Gastroesophageal sphincter (tissue), 4 donors: ENCODE results near the gene RAB44. TPM values are rescaled to one million over a fixed set of nuclear protein-coding genes. Genes with fewer than 3 reads are reported as not detected.

Experiments
- ATAC-seq: fragments of 150-250 bp; one replicate; pipeline ENCODE4 v1.9.1; 2016; ENCODE audit warnings: mild to moderate bottlenecking, moderate library complexity
- H3K27ac ChIP-seq, 4 donors: fragments of 200-600 bp; sonication (generic) in 3 of 4; 1 replicate in 3 of 4; 2 replicates in 1 of 4; pipeline ENCODE4 v1.5.1; 2016 to 2019
- H3K27me3 ChIP-seq: fragments of 200-600 bp; sonication (generic); one replicate; pipeline ENCODE4 v1.5.1; 2019
- H3K36me3 ChIP-seq, 2 donors: fragments of 200-600 bp; sonication (generic); one replicate each; pipeline ENCODE4 v1.5.1; 2019; ENCODE audit warnings: control low read depth in 1 of 2
- H3K4me1 ChIP-seq, 3 donors: fragments of 200-600 bp; sonication (generic); 1 replicate in 2 of 3; 2 replicates in 1 of 3; pipeline ENCODE4 v1.5.1; 2016 to 2019; ENCODE audit warnings: control low read depth in 2 of 3
- H3K4me3 ChIP-seq, 2 donors: fragments of 200-600 bp; sonication (generic); one replicate each; pipeline ENCODE4 v1.5.1; 2019; ENCODE audit warnings: mild to moderate bottlenecking in 1 of 2, moderate library complexity in 1 of 2
- H3K9me3 ChIP-seq, 3 donors: fragments of 200-600 bp; sonication (generic); one replicate each; pipeline ENCODE4 v1.5.1; 2017 to 2019; ENCODE audit warnings: control low read depth in 2 of 3
- EP300 ChIP-seq: sonication (generic); formaldehyde crosslinking; IDR thresholded peaks from one replicate; pipeline ENCODE4 v1.6.1; 2017; ENCODE audit warnings: antibody characterized with exemption, mild to moderate bottlenecking
- POLR2A ChIP-seq, 2 donors: fragments of 450-650 bp; IDR thresholded peaks; one replicate each; pipeline ENCODE4 v1.6.1; 2017; ENCODE audit warnings: antibody characterized with exemption in 2 of 2, mild to moderate bottlenecking in 2 of 2, moderate library complexity in 1 of 2
- POLR2AphosphoS5 ChIP-seq: sonication (generic); formaldehyde crosslinking; IDR thresholded peaks from one replicate; pipeline ENCODE4 v1.6.1; 2017; ENCODE audit warnings: antibody characterized with exemption
- WGBS, 2 donors: methylation state at CpG; one replicate each; pipeline ENCODE4 v1.1.5; 2018; ENCODE audit warnings: low coverage in 1 of 2; 5-methylcytosine and 5-hydroxymethylcytosine counted together
- total RNA-seq, 4 donors: library from RNA; depleted of rRNA; stranded (reverse); fragments of >200 nt; gene quantifications; one replicate each; pipeline ENCODE4 v1.1.0, GENCODE V29; 2016
- TF ChIP-seq, protein P1 (sequence below), 4 experiments: fragments of 200-600 bp in 2 of 4; fragments of 450-650 bp in 2 of 4; sonication (generic) in 1 of 4; IDR thresholded peaks; one replicate each; pipeline ENCODE4 v1.5.1; 2017 to 2019; ENCODE audit warnings: antibody characterized with exemption in 4 of 4, mild to moderate bottlenecking in 2 of 4, moderate library complexity in 2 of 4

Gene RAB44
- total RNA-seq, 4 donors from 2014 or later = 0.67 to 1.6 (median 0.89) TPM; not detected in 1

GRCh38 chr6:36674942-36675341 is 22.7 kb upstream of the RAB44 start:
- Histone ChIP-seq H3K27me3 (no peaks in the 10 kb centered on the region), H3K36me3 (no peaks in the 10 kb centered on the region), H3K27ac (no peak overlapping the region), H3K4me3 (no peak overlapping the region), H3K9me3 (no peaks in the 10 kb centered on the region), H3K4me1 (peaks cover 3 to 28% (median 14%) of the 10 kb centered on the region in 3 donors)
- ATAC-seq = no peak
- 86 to 94% methylated on average over 4 to 5 of the region's 7 CpGs for WGBS, 2 donors
- TF ChIP-seq EP300 (no peak), POLR2AphosphoS5 (no peak), POLR2A (IDR thresholded peaks at IDR 0.05) (no peak)
- TF ChIP-seq, protein P1, sequence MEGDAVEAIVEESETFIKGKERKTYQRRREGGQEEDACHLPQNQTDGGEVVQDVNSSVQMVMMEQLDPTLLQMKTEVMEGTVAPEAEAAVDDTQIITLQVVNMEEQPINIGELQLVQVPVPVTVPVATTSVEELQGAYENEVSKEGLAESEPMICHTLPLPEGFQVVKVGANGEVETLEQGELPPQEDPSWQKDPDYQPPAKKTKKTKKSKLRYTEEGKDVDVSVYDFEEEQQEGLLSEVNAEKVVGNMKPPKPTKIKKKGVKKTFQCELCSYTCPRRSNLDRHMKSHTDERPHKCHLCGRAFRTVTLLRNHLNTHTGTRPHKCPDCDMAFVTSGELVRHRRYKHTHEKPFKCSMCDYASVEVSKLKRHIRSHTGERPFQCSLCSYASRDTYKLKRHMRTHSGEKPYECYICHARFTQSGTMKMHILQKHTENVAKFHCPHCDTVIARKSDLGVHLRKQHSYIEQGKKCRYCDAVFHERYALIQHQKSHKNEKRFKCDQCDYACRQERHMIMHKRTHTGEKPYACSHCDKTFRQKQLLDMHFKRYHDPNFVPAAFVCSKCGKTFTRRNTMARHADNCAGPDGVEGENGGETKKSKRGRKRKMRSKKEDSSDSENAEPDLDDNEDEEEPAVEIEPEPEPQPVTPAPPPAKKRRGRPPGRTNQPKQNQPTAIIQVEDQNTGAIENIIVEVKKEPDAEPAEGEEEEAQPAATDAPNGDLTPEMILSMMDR (IDR thresholded peaks at IDR 0.05) = no peak

DNA sequence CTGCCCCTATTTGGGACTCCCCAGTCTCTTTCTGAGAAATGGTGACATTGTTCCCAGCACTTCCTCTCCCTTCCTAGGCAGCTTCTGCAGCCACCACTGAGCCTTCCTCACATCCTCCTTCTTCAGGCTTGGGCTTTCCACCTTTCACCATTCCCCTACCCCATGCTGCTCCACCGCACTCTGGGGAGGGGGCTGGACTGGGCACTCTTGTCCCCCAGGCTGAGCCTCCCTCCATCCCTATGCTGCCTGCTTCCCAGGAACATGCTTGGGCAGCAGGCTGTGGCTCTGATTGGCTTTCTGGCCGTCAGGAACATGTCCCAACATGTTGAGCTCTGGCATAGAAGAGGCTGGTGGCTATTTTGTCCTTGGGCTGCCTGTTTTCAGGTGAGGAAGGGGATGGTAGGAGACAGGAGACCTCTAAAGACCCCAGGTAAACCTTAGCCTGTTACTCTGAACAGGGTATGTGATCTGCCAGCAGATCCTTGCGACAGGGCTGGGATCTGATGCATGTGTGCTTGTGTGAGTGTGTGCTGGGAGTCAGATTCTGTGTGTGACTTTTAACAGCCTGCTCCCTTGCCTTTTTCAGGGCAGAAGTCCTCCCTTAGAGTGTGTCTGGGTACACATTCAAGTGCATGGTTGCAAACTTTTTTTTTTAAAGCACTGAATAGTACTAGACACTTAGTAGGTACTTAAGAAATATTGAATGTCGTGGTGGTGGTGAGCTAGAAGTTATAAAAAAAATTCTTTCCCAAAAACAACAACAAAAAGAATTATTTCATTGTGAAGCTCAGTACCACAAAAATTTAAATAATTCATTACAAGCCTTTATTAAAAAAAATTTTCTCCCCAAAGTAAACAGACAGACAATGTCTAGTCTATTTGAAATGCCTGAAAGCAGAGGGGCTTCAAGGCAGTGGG is 21.2 kb upstream of the RAB44 start:
- TF ChIP-seq EP300 (no peak), POLR2AphosphoS5 (no peak), POLR2A (IDR thresholded peaks at IDR 0.05) (no peak)
- TF ChIP-seq, protein P1 (IDR thresholded peaks at IDR 0.05) = no peak
- peaks cover 3 to 35% (median 18%) of the 10 kb centered on the region in 3 donors for H3K4me1 ChIP-seq
- ATAC-seq = no peak
- no peaks in the 10 kb centered on the region for H3K9me3 ChIP-seq
- peak overlapping the region in 1 of 2 donors; percentile 18 for H3K4me3 ChIP-seq
- no peaks in the 10 kb centered on the region for H3K36me3 ChIP-seq
- peak overlapping the region in 3 of 4 donors; percentile 96 for H3K27ac ChIP-seq
- no peaks in the 10 kb centered on the region for H3K27me3 ChIP-seq
- WGBS, 2 donors = 61 to 66% methylated on average over 2 to 3 of the region's 4 CpGs

- no peaks in the 10 kb centered on the region for H3K36me3 ChIP-seq
- no peak for ATAC-seq
- H3K27ac ChIP-seq = peak overlapping the region in 3 of 4 donors; percentile 96
- WGBS, 2 donors = 51 to 52% methylated on average over 6 of the region's 7 CpGs
- no peaks in the 10 kb centered on the region for H3K9me3 ChIP-seq
- peaks cover 3 to 41% (median 20%) of the 10 kb centered on the region in 3 donors for H3K4me1 ChIP-seq
- no peaks in the 10 kb centered on the region for H3K27me3 ChIP-seq
- TF ChIP-seq POLR2AphosphoS5 = no peak
- TF ChIP-seq, protein P1 (IDR thresholded peaks at IDR 0.05) = no peak
- H3K4me3 ChIP-seq = peak overlapping the region in 1 of 2 donors; percentile 18
Measured at GRCh38 chr6:36677059-36677749, 20.4 kb upstream of the RAB44 start.

- Histone ChIP-seq H3K27me3 (no peaks in the 10 kb centered on the region), H3K27ac (peak overlapping the region; percentile 42 to 96 (median 96)), H3K36me3 (peaks cover 0 to 5% of the 10 kb centered on the region in 2 donors), H3K9me3 (no peaks in the 10 kb centered on the region), H3K4me3 (peak overlapping the region in 1 of 2 donors; percentile 89), H3K4me1 (peaks cover 3 to 48% (median 21%) of the 10 kb centered on the region in 3 donors)
- TF ChIP-seq POLR2AphosphoS5 (no peak), EP300 (no peak), POLR2A (IDR thresholded peaks at IDR 0.05) (no peak)
- TF ChIP-seq, protein P1 (IDR thresholded peaks at IDR 0.05) = no peak
- ATAC-seq = no peak
- WGBS, 2 donors = 19 to 25% methylated on average over 3 to 5 of the region's 10 CpGs
Measured at GRCh38 chr6:36677753-36678487, 19.7 kb upstream of the RAB44 start.
